Stimulated activated CD8-positive, alpha-beta memory T cell treated with anti-CD3 and anti-CD28 coated beads, Interleukin-7, amount 100 ng/mL, for 24 hours (primary cell): ENCODE measurements around the gene OTOP1.
A peak's percentile ranks its signal among the peaks of the same experiment; 100 is the strongest.
"Not testable (repeated sequence)": the region's sequence is repeated elsewhere in the genome, so short reads cannot be mapped to it uniquely, and the experiment has no call there.

ENCODE experiments used
- DNase-seq: peaks from one replicate; pipeline ENCODE4 v3.0.0-alpha.2; 2020; ENCODE audit warnings: low read depth

Gene OTOP1

GRCh38 chr4:4164532-4165173 lies 62.1 kb downstream of the OTOP1 start:
- DNase-seq: not testable (repeated sequence)

DNA sequence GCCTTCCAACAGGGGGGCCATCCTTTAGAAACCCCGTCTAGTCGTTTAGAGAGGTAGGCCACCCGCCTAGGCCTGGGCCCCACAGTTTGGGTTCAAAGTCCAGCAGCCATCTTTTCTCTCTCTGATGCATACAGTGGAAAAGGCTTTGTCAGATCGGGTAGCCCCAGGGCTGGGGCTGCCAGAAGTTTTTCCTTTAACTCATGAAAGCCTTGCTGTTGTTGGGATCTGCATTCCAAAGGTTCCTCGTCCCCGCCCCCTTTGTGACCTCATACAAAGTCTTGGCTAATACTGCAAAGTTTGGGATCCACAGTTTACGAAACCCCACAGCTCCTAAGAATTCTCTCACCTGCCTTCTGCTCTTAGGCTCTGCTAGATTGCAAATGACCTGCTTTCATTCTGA lies 64.5 kb downstream of the OTOP1 start:
- DNase-seq: not testable (repeated sequence)

- not testable (repeated sequence) for DNase-seq
These were observed 65.6 kb downstream of the OTOP1 start for GRCh38 chr4:4160956-4161665.

DNA sequence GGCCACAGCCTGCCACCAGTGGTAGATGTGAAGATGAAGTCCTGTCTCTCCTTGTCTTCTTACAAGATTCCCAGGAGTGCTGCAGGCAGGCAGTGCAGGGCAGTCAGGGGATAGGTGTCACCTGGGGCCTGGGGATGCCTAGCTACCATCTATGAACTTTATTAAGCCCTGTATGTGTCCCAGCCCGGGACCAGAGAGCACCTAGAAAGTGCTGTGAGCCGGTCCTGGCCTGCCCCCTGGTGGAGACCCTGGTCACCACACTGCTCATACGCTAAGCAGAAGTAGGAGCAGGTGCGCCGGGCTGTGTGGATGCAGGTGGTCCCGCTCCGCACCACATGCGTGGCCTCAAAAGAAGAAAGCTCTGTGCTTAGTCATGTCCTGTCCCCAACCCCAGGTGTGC lies 81.1 kb downstream of the OTOP1 start:
- peak; percentile 9 for DNase-seq

- not testable (repeated sequence) for DNase-seq
These were observed 83.4 kb downstream of the OTOP1 start for GRCh38 chr4:4143376-4143775.

GRCh38 chr4:4142679-4143078 lies 84.0 kb downstream of the OTOP1 start:
- not testable (repeated sequence) for DNase-seq

DNA sequence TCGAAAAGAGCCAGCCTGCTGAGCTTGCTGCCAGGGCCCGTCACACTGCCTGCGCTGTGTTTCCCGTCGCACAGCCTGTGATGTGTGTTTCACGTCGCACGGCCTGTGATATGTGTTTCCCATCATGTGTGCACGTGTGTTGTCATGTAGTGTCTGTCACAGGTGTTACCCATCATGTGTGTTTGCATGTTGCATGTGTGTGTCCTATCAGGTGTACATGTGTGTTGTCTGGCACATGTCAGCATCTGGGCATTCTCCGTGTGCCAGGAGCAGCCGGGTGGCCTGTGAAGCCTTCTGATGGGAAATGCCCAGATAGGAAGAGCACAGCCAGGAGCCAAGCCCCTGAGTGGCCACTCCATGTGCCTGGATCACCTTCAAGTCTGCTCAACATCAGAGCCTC lies 85.5 kb downstream of the OTOP1 start:
- DNase-seq: not testable (repeated sequence)
